ENCODE measurements around the gene NPHP4.

Gene NPHP4

GRCh38 chr1:6000444-6001288, 8.4 kb upstream of the NPHP4 start:
- DNase-seq (ENCODE audit: low spot score): no peak
- TF ChIP-seq CTCF (IDR thresholded peaks at IDR 0.05; ENCODE audit: borderline replicate concordance, control extremely low read depth, extremely low read depth, insufficient read depth, missing control alignments): no peak
- in situ Hi-C loops (cut with MboI; ENCODE audit: low sequenced_read_pairs, unreplicated experiment): no loop called here

GRCh38 chr1:5999711-6000443, 7.7 kb upstream of the NPHP4 start:
- DNase-seq (ENCODE audit: low spot score): no peak
- in situ Hi-C loops (cut with MboI; ENCODE audit: low sequenced_read_pairs, unreplicated experiment): no loop called here
- no peak for TF ChIP-seq CTCF (IDR thresholded peaks at IDR 0.05; ENCODE audit: borderline replicate concordance, control extremely low read depth, extremely low read depth, insufficient read depth, missing control alignments)

- no peak for DNase-seq (ENCODE audit: low spot score)
- in situ Hi-C loops (cut with MboI; ENCODE audit: low sequenced_read_pairs, unreplicated experiment): no loop called here
- TF ChIP-seq CTCF (IDR thresholded peaks at IDR 0.05; ENCODE audit: borderline replicate concordance, control extremely low read depth, extremely low read depth, insufficient read depth, missing control alignments): no peak
Observed at GRCh38 chr1:5998906-5999301, 6.7 kb upstream of the NPHP4 start.

- in situ Hi-C loops (cut with MboI; ENCODE audit: low sequenced_read_pairs, unreplicated experiment): no loop called here
- DNase-seq (ENCODE audit: low spot score): no peak
- no peak for TF ChIP-seq CTCF (IDR thresholded peaks at IDR 0.05; ENCODE audit: borderline replicate concordance, control extremely low read depth, extremely low read depth, insufficient read depth, missing control alignments)
Observed at GRCh38 chr1:5998051-5998905, 6.1 kb upstream of the NPHP4 start.

- no peak for TF ChIP-seq CTCF (IDR thresholded peaks at IDR 0.05; ENCODE audit: borderline replicate concordance, control extremely low read depth, extremely low read depth, insufficient read depth, missing control alignments)
- in situ Hi-C loops (cut with MboI; ENCODE audit: low sequenced_read_pairs, unreplicated experiment): no loop called here
- DNase-seq (ENCODE audit: low spot score): no peak
Observed at GRCh38 chr1:5997316-5997715, 5.1 kb upstream of the NPHP4 start.

- TF ChIP-seq CTCF (IDR thresholded peaks at IDR 0.05; ENCODE audit: borderline replicate concordance, control extremely low read depth, extremely low read depth, insufficient read depth, missing control alignments): no peak
- no peak for DNase-seq (ENCODE audit: low spot score)
- in situ Hi-C loops (cut with MboI; ENCODE audit: low sequenced_read_pairs, unreplicated experiment): no loop called here
Observed at GRCh38 chr1:5996641-5997270, 4.5 kb upstream of the NPHP4 start.
